ENCODE results near the gene CSTF1.
"Not testable (repeated sequence)": the region's sequence is repeated elsewhere in the genome, so short reads cannot be mapped to it uniquely, and the experiment has no call there.

The CSTF1 gene

DNA sequence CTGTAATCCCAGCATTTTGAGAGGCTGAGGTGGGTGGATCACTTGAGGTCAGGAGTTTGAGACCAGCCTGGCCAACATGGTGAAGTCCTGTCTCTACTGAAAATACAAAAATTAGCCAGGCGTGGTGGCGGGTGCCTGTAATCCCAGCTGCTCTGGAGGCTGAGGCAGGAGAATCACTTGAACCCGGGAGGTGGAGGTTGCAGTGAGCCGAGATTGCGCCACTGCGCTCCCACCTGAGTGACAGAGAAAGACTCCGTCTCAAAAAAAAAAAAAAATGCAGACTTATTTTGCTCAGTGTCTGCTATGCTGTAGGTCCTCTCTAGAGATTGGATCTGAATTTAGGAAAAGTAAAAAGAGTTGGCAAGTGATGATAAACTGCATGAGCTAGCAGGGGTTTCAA is 18.8 kb downstream of the CSTF1 start:
- not testable (repeated sequence) for DNase-seq

GRCh38 chr20:56411759-56412472 is 19.5 kb downstream of the CSTF1 start, which contains the start of gene CASS4:
CASS4 (plus strand) TSS chr20:56412260; CDS start chr20:56412459, 199 bp downstream.
- DNase-seq = peak; percentile 49 to 73

- no peak for DNase-seq
Observed at GRCh38 chr20:56412473-56412790, 20.0 kb downstream of the CSTF1 start.

- DNase-seq = no peak
Observed at GRCh38 chr20:56412949-56413348, 20.5 kb downstream of the CSTF1 start.

DNA sequence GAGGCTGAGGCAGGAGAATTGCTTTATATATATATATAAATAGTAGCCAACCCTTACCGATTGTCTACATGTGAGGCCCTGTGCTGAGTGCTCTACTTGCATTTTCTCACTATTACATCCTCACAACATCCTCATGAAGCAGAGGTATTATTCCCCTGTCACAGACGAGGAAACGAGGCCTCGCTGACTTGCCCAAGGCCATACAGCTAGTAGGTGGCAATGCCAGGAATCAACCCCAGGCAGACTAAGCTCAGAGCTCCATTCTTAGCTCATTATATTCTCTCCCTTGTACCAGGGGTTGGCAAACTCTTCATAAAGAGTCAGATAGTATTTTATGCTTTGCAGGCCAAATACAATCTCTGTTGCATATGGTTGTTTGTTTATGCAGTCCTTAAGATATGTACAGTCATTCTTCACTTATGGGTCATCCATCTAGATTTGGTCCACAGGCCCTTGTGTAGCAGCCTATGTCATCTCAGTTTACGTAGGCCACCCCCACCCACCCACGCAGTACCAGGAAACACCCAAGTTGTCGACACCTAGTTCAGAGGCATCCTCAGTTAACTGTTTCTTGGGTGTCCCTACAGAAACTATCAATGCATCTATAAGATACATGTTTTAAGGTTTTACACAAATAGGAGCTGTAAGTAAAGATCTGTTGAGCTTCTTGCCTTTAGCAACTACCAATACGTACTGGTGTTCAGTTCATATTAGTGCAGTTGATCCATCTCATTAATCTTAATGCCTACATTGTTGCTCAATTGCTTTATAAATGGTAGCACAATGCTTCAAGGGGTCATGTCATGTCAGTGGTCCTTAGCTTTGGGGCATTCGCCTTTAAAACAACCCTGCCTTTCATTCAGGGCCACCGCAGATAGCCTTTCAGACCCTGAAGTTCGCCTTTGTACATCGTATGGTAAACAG is 22.7 kb downstream of the CSTF1 start:
- DNase-seq = peak; percentile 39 to 63

- DNase-seq = no peak
Observed at GRCh38 chr20:56417402-56417801, 25.0 kb downstream of the CSTF1 start.

GRCh38 chr20:56417911-56418310 is 25.5 kb downstream of the CSTF1 start:
- no peak for DNase-seq

DNA sequence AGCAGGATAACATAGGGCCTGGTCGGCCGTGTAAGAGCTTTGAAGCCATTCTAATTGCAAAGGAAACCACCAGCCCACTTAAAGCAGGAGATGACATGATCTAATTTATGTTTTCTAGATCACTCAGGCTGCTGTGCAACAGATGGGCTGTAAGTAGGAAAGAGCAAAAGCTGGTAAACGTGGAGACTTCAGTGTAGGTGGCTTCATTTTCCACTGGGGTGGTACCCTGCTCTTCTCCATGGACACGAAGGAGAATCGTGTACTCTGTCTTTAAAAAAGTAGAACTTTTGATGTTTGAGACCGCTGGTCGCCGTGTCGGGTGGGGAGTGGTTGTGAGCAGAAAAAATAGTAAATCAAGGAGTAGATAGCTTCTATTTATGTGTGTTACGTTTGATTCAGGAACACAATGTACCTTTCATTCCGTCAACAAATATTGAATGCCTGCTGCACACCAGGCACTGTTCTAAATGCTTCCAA is 26.0 kb downstream of the CSTF1 start:
- DNase-seq = peak in 1 of 2 donors; percentile 53

- DNase-seq = no peak
Observed at GRCh38 chr20:56420028-56420427, 27.6 kb downstream of the CSTF1 start.

DNA sequence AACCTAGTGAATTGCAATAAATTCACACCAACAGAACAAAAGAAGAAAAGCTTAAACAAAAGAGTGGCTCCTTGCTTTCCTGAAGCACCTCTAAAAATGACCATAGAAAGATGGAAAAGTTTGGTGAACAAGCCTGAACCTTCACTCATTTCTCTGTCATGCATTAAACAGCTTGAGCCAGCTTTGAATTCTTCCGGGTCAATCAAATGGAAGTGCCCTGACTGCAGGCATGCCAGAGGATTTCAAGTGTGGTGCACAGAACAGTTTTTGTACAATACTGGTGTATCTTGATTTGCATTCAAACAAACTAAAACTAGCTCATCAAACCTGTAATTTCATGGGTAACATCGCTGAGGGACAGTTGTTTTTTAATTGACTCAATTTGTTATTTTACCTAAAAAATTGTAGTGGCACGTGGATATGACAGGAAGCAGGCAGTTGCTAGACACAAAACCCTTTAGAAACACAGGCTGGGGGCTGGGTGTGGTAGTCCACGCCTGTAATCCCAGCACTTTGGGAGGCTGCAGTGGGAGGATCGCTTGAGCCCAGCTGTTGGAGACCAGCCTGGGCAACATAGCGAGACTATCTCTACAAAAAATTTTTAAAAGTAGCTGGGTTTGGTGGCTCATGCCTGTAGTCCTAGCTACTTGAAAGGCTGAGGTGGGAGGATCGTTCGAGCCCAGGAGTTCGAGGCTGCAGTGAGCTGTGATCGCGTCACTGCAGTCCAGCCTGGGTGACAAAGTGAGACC is 28.7 kb downstream of the CSTF1 start:
- no peak for DNase-seq

- no peak for DNase-seq
Observed at GRCh38 chr20:56422076-56422823, 29.8 kb downstream of the CSTF1 start.

DNA sequence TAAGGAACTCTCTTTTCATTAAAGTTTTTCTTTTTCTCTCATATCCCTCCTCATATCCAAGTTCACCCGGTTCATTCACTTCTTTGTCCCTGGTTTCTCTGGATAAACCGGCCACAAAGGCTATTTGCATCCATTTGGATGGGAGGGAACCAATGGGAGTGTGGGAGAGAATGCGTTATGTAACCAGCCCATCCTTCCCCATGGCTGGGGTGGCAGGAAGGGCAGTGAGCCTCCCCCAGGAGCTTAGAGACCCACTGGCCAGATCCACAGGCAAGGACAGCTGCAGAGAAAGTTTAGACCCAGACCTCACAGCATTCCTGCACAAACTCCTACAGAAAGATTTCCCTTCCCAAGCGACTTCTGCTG is 30.4 kb downstream of the CSTF1 start:
- no peak for DNase-seq

- DNase-seq = no peak
Observed at GRCh38 chr20:56423211-56423610, 30.8 kb downstream of the CSTF1 start.

DNA sequence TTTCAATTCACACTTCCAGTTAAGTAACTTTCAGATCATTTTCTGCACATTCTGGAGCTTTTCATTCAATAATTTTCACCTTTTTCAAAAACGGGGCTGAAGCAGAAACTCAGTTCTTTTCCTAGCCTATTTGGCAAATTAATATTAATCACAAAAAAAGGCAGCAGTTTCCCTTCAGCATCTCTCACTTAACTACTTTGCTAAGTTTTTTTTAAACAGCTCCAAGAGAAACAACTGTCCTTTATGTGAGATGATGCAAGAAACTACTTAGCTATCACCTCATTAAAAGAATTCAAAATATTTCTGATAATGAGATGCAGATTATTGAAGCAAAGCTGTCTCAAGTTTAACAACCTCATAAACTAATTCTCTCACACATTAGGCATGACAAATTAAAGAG is 31.4 kb downstream of the CSTF1 start:
- DNase-seq = no peak

DNA sequence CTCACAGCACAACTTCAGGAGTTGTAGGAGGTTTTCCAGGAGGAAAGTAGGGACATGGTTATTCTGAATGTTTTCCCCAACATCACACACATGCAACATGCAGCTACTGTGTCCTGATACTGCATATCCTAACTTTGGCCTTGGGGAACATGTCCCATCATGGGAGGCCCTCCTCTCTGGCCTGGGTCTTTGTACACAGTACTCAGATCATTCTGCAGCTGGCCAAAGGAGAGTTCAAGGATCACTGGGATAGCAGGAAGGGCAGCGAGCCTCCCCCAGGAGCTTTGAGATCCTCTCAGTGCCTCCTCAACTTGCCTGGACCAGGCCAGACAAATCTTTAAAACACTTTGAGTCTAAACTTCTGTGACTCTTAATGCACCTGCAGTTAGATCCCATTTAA is 32.5 kb downstream of the CSTF1 start:
- no peak for DNase-seq

DNA sequence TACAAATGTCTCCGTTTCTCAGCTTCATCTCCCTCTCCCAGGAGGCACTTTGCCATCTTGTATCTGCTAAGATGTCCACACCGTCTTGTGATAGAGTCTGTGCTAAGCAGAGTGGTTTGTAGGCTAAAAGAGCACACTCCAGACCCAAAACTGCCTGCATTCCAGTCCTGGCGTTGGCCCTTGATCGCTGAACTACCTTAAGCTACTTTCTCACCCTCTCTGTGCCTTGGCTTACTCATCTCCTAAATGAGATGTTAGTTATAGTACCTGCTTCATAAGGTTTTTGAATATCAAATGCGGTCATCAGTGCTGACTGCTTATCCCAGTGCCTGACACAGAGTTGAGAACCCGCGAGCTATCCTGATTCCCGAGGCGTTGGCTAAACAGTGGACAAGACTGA is 33.6 kb downstream of the CSTF1 start:
- no peak for DNase-seq

DNA sequence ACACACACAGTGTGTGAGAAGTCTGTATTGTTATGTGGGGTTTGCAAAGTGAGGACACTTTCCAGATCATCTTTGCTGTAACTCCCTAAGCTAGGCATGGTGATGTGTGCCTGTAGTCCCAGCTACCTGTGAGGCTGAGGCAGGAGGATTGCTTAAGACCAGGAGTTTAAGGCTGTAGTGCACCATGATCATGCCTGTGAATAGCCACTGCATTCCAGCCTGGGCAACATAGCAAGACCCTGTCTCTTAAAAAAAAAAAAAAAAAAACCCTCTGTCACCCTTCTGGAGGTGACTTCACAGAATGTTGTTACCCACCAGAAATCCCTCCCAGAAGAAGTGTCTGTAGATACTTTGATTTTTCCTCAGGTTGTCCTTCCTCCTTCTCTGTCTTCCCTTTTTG is 34.5 kb downstream of the CSTF1 start:
- DNase-seq = no peak

DNA sequence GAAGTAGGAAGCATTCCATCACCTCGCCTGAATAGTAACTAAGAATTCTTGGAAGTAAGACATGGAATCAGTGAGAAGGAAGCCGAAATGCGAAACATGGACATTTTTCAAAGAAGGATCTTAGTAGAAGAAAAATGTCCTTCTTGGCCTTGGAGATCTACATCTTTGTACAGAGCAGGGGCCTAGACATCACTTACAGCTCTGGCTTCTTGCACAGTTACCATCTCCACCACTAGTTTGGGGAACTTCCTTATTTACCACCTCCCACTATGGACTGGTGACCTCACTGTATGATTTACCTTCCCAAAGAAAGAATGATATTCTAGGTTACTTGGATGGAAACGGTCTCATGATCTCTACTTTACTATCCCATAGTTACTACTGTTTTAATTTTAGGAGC is 35.4 kb downstream of the CSTF1 start:
- DNase-seq = no peak

DNA sequence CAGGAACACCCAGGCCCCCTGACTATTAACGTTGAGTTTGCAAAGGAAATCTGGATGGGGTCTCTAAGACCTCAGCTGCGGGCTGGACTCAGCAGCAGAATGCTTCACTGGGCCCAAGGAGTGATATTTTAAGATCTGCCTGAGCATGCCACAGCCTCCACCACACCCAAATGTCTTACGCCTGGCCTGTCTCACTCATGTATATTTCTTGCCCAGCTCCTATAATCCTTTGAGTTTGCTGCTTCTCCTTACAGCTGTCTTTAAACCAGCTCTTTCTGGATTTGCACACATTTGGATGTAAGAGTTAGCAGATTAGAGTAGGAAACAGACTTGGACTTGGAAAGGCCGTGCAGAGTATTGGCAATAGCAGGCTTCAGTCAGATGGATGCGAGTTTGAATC is 36.0 kb downstream of the CSTF1 start:
- DNase-seq = no peak

DNA sequence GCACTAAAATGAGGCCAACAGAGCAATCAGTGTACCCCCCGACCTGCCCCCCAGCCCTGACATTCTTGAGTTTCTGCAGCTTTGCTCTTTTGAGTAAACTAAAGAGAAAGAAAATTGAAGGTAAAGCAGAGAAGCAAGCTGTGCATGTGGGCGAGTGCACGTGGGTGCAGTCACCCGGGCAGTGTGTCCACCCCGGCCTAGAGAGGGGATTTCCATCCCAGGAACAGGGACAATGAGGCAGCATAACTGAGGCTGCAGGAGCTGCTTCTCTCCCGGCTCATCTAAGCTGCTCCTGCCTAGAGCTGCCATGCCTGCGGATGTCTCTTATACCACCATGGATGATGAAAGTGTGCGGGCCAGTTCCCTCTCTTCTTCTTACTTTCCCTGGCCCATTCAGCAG is 36.4 kb downstream of the CSTF1 start:
- DNase-seq = no peak

DNA sequence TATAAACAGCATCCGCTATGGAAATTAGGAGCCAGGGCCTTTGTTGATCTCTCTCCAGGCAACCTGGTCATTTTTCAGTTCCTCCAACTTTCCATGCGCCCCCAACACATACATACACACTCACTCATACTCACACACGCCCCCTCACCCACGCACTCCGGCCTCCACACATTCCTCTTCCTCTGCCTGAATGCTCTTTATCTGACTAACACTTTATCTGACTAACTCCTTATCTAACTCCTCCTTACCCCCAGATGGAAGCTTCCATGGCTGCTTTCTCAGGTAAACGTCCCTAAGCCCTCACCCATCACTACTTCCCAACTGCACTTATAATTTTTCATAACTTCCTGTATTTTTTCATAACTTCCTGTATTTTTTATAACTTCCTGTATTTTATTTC is 37.1 kb downstream of the CSTF1 start:
- DNase-seq = peak in 1 of 2 donors; percentile 19

DNA sequence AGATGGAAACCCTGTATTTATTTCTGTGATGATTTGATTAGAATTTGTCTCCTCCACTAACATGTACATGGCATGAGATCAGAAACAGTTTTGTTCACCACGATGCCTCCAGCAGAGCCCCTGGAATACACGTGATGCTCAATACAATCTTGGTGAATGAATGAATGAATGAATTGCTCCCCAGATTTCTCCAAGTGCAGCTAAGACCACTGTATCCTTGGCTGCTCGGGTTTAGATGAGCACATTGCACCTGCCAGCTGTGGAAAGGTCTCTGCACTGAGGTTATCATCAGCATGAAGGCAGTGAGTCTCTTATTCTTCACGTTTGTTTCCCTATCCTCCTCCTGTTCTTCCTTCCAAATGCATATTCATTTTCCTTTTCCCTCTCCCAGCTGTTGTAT is 37.5 kb downstream of the CSTF1 start:
- DNase-seq = no peak

DNA sequence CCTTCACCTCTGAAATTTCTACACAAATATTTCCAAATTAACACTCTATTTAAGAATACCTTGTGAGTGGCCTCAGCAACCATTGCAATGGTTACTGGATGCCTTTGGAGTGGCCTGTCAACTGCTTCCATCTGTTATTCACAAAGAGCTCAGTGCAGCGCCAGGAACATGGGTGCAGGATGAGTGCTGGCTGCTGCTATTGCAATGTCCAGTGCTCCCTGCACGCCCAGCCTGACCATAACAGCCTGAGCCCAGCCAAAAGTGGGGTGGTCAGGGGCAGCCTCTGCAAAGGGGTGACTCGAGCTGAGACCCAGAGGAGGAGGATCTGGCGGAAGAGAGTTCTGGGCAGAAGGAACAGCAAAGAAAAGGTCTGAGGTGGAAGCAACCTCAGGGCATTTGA is 38.0 kb downstream of the CSTF1 start:
- no peak for DNase-seq
